GM12864 (cell line): ENCODE measurements around the gene KIF23.

ENCODE experiments used
- DNase-seq: peaks from one replicate; pipeline ENCODE4 v3.0.0-alpha.2; 2011; ENCODE audit warnings: low read depth
- H3K4me3 ChIP-seq: 2 replicates; pipeline ENCODE4 v1.5.1; 2011; ENCODE audit warnings: mild to moderate bottlenecking, low read depth, low read length, control low read depth
- CTCF ChIP-seq: IDR thresholded peaks from 2 replicates; pipeline ENCODE4 v1.5.1; 2011; ENCODE audit warnings: low read depth, mild to moderate bottlenecking, moderate library complexity, low read length, control low read depth, inconsistent platforms; ENCODE audit errors: missing control alignments

The KIF23 gene

GRCh38 chr15:69490356-69491037 is 76.3 kb downstream of the KIF23 start:
- no peak for DNase-seq
- TF ChIP-seq CTCF, result no peak

GRCh38 chr15:69491038-69491505 is 76.9 kb downstream of the KIF23 start:
- DNase-seq, result no peak
- H3K4me3 ChIP-seq, result no peak overlapping the region
- no peak for TF ChIP-seq CTCF

More at GRCh38 chr15:69490356-69491037, 76.3 kb downstream of the KIF23 start:
- H3K4me3 ChIP-seq, result no peak overlapping the region

GRCh38 chr15:69493406-69493805 is 79.3 kb downstream of the KIF23 start:
- no peak overlapping the region for H3K4me3 ChIP-seq
- no peak for TF ChIP-seq CTCF
- no peak for DNase-seq

GRCh38 chr15:69496001-69496400 is 81.9 kb downstream of the KIF23 start:
- no peak for TF ChIP-seq CTCF
- no peak for DNase-seq
- H3K4me3 ChIP-seq, result no peak overlapping the region

- no peak for TF ChIP-seq CTCF
- H3K4me3 ChIP-seq, result no peak overlapping the region
- no peak for DNase-seq
Observed at GRCh38 chr15:69497076-69497475, 82.9 kb downstream of the KIF23 start.

GRCh38 chr15:69497667-69498066 is 83.5 kb downstream of the KIF23 start:
- DNase-seq, result no peak
- H3K4me3 ChIP-seq, result no peak overlapping the region
- TF ChIP-seq CTCF, result no peak
